HG03571 (cell line): ENCODE results near the gene CKLF.

Experiments used
- ATAC-seq: cut with Tn5 transposase; IDR thresholded peaks from one replicate; pipeline ENCODE4 v1.9.1; 2021; ENCODE audit not compliant: unreplicated experiment

CKLF gene

GRCh38 chr16:66541388-66542355 is 10.7 kb upstream of the CKLF start:
- no peak for ATAC-seq

- no peak for ATAC-seq
These were observed 10.0 kb upstream of the CKLF start for GRCh38 chr16:66542396-66542795.

GRCh38 chr16:66543541-66543940 is 8.8 kb upstream of the CKLF start:
- ATAC-seq = no peak

- ATAC-seq = no peak
These were observed 8.2 kb upstream of the CKLF start for GRCh38 chr16:66544016-66544757.

- ATAC-seq = no peak
These were observed 5.0 kb upstream of the CKLF start for GRCh38 chr16:66547101-66547989.

- ATAC-seq = no peak
These were observed 4.3 kb upstream of the CKLF start for GRCh38 chr16:66548068-66548467.

GRCh38 chr16:66548868-66549267 is 3.5 kb upstream of the CKLF start:
- ATAC-seq = no peak

GRCh38 chr16:66549284-66550131 is 2.9 kb upstream of the CKLF start, which contains the start of gene TK2:
Gene TK2 (minus strand): TSS chr16:66550122. CDS start chr16:66550061, 61 bp downstream.
- no peak for ATAC-seq

GRCh38 chr16:66551348-66551759 is 1.0 kb upstream of the CKLF start:
- no peak for ATAC-seq

GRCh38 chr16:66551788-66552285 is 539 bp upstream of the CKLF start:
- no peak for ATAC-seq

- no peak for ATAC-seq
These were observed 847 bp downstream of the CKLF start for GRCh38 chr16:66553223-66553622.

GRCh38 chr16:66554021-66554420 is 1.6 kb downstream of the CKLF start:
- ATAC-seq = no peak

- no peak for ATAC-seq
These were observed 2.1 kb downstream of the CKLF start for GRCh38 chr16:66554495-66554894.

GRCh38 chr16:66560107-66560506 is 7.7 kb downstream of the CKLF start:
- ATAC-seq = no peak

- ATAC-seq = no peak
These were observed 9.2 kb downstream of the CKLF start for GRCh38 chr16:66561381-66562080.

- no peak for ATAC-seq
These were observed 10.0 kb downstream of the CKLF start for GRCh38 chr16:66562409-66562808.

- ATAC-seq = no peak
These were observed 10.6 kb downstream of the CKLF start for GRCh38 chr16:66562986-66563385.

- no peak for ATAC-seq
These were observed 11.4 kb downstream of the CKLF start for GRCh38 chr16:66563574-66564334.
